H1 (cell line): ENCODE measurements around the gene COL4A2. TPM values are rescaled to one million over a fixed set of nuclear protein-coding genes. Genes with fewer than 3 reads are reported as not detected.

Experiments
- ATF2 ChIP-seq: IDR thresholded peaks from 2 replicates; pipeline ENCODE4 v1.6.1; 2012; ENCODE audit warnings: low read length, inconsistent platforms
- CHD7 ChIP-seq: fragments of 300-600 bp; sonication (generic); IDR thresholded peaks from 2 replicates; pipeline ENCODE4 v1.7.1; 2012; ENCODE audit warnings: low read length, moderate library complexity, mild to moderate bottlenecking, inconsistent platforms; ENCODE audit not compliant: insufficient replicate concordance
- JUND ChIP-seq: IDR thresholded peaks from 2 replicates; pipeline ENCODE4 v1.6.1; 2011; ENCODE audit warnings: mild to moderate bottlenecking, improper control_type of control experiment, low read length
- NRF1 ChIP-seq: IDR thresholded peaks from 2 replicates; pipeline ENCODE4 v1.6.1; 2011; ENCODE audit warnings: mild to moderate bottlenecking, low read depth, low read length, improper control_type of control experiment
- RBBP5 ChIP-seq: IDR thresholded peaks from 2 replicates; pipeline ENCODE4 v1.7.1; 2012; ENCODE audit warnings: low read depth, mild to moderate bottlenecking, inconsistent platforms, low read length, moderate library complexity, borderline replicate concordance
- RXRA ChIP-seq: IDR thresholded peaks from 2 replicates; pipeline ENCODE4 v1.6.1; 2011; ENCODE audit warnings: low read depth, mild to moderate bottlenecking, low read length, moderate library complexity; ENCODE audit not compliant: insufficient read depth
- SIN3A ChIP-seq, 2 experiments: IDR thresholded peaks in 1 of 2; conservative IDR thresholded peaks in 1 of 2; 2 replicates each; pipeline ENCODE4 v1.6.1; 2011 to 2012; ENCODE audit warnings: low read length in 2 of 2, improper control_type of control experiment in 1 of 2, low read depth in 1 of 2, mild to moderate bottlenecking in 1 of 2
- SUZ12 ChIP-seq: fragments of 200-600 bp; sonication (generic); IDR thresholded peaks from 2 replicates; pipeline ENCODE4 v1.6.1; 2012; ENCODE audit warnings: mild to moderate bottlenecking, inconsistent platforms, low read length, moderate library complexity, mixed read lengths
- polyA plus RNA-seq, 7 experiments: library from polyadenylated mRNA; depleted of rRNA in 3 of 7; stranded (reverse) in 5 of 7; unstranded in 2 of 7; fragments of >200 nt in 5 of 7; fragments of 200-250 nt in 2 of 7; gene quantifications; 1 replicate in 5 of 7; 2 replicates in 1 of 7; 4 replicates in 1 of 7; pipeline versions ENCODE4 v1.2.1 to v1.2.3, GENCODE V29; 2011 to 2013; ENCODE audit warnings: missing spikeins in 2 of 7, mixed read lengths in 2 of 7
- total RNA-seq: library from RNA; stranded (reverse); fragmentation: NEBNext Ultra II Directional; extraction: Animal tissue kit (Norgen Biotek cat#: 25700); gene quantifications from 2 replicates; pipeline ENCODE4 v1.2.1, GENCODE V29; 2021

The COL4A2 gene
- total and polyA plus RNA-seq, 2 of the 8 experiments (the other 6 are each of a cell fraction or from before 2014, with no cell fraction given) = 80.4 to 87.3 TPM

- TF ChIP-seq SIN3A (conservative IDR thresholded peaks at IDR 0.05 in 1 of 2, IDR thresholded peaks at IDR 0.05 in 1 of 2; ENCODE audit: low read depth in 1 of 2, low read length in 2 of 2) = no peak
- TF ChIP-seq RXRA = no peak
- no peak for TF ChIP-seq CHD7
- no peak for TF ChIP-seq ATF2
- TF ChIP-seq SUZ12 = no peak
- TF ChIP-seq JUND = peak; percentile 47; the same call in 1 of the 2 replicates
- no peak for TF ChIP-seq RBBP5
- TF ChIP-seq NRF1 = no peak
Measured at GRCh38 chr13:110415669-110416068, 108.6 kb downstream of the COL4A2 start (continued).
